Loucy (cell line): ENCODE results near the gene TLE2.
A peak's percentile ranks its signal among the peaks of the same experiment; 100 is the strongest.

Source experiments
- H2AFZ ChIP-seq: fragments of 200-600 bp; sonication (generic); 2 replicates; pipeline ENCODE4 v1.6.0; 2016; ENCODE audit warnings: antibody characterized with exemption, mild to moderate bottlenecking, low read length, moderate library complexity
- H3F3A ChIP-seq: fragments of 200-600 bp; 2 replicates; pipeline ENCODE4 v1.6.0; 2016; ENCODE audit warnings: antibody characterized with exemption, low read depth, mild to moderate bottlenecking
- H3K27me3 ChIP-seq: fragments of 200-600 bp; sonication (generic); 2 replicates; pipeline ENCODE4 v1.6.1; 2014; ENCODE audit warnings: low read length, mild to moderate bottlenecking; ENCODE audit not compliant: insufficient read depth, poor library complexity, severe bottlenecking
- H3K36me3 ChIP-seq: fragments of 200-600 bp; sonication (generic); 2 replicates; pipeline ENCODE4 v1.6.1; 2016; ENCODE audit warnings: low read length; ENCODE audit not compliant: insufficient read depth
- H3K4me1 ChIP-seq: fragments of 200-600 bp; sonication (generic); 2 replicates; pipeline ENCODE4 v1.5.1; 2014; ENCODE audit warnings: low read length, mild to moderate bottlenecking; ENCODE audit not compliant: insufficient read depth, poor library complexity, severe bottlenecking
- H3K4me2 ChIP-seq: fragments of 200-600 bp; sonication (generic); 2 replicates; pipeline ENCODE4 v1.6.0; 2014; ENCODE audit warnings: antibody characterized with exemption, low read length, low read depth, mild to moderate bottlenecking; ENCODE audit not compliant: poor library complexity, severe bottlenecking
- H3K4me3 ChIP-seq: fragments of 200-600 bp; sonication (generic); 2 replicates; pipeline ENCODE4 v1.5.1; 2014; ENCODE audit warnings: low read length, mild to moderate bottlenecking, mixed read lengths; ENCODE audit not compliant: poor library complexity, severe bottlenecking
- H3K79me2 ChIP-seq: fragments of 200-600 bp; sonication (generic); 2 replicates; pipeline ENCODE4 v1.6.1; 2014; ENCODE audit warnings: low read length; ENCODE audit not compliant: insufficient read depth
- H3K9ac ChIP-seq: fragments of 200-600 bp; sonication (generic); 2 replicates; pipeline ENCODE4 v1.6.0; 2014; ENCODE audit warnings: mild to moderate bottlenecking, low read depth, low read length, moderate library complexity; ENCODE audit not compliant: poor library complexity, severe bottlenecking
- H3K9me2 ChIP-seq: fragments of 200-600 bp; sonication (generic); replicated peaks from 2 replicates; pipeline ENCODE4 v1.6.1; 2016; ENCODE audit warnings: low read depth, low read length, mixed read lengths
- H3K9me3 ChIP-seq: fragments of 200-600 bp; sonication (generic); 2 replicates; pipeline ENCODE4 v1.6.1; 2014; ENCODE audit warnings: mild to moderate bottlenecking, antibody characterized with exemption, low read length, low read depth; ENCODE audit not compliant: insufficient read depth
- H4K20me1 ChIP-seq: fragments of 200-600 bp; sonication (generic); 2 replicates; pipeline ENCODE4 v1.6.0; 2014; ENCODE audit warnings: antibody characterized with exemption, low read length, mild to moderate bottlenecking; ENCODE audit not compliant: insufficient read depth, poor library complexity, severe bottlenecking
- CTCF ChIP-seq: fragments of 200-600 bp; sonication (generic); conservative IDR thresholded peaks from 2 replicates; pipeline ENCODE4 v1.5.1; 2014; ENCODE audit warnings: mild to moderate bottlenecking, antibody characterized with exemption, low read length
- EZH2phosphoT487 ChIP-seq: fragments of 200-600 bp; IDR thresholded peaks from 2 replicates; pipeline ENCODE4 v1.6.1; 2018; ENCODE audit warnings: antibody characterized with exemption, mild to moderate bottlenecking, moderate library complexity, borderline replicate concordance

The TLE2 gene

GRCh38 chr19:3035542-3036118, 6.5 kb upstream of the TLE2 start:
- no peaks in the 10 kb centered on the region for H3K79me2 ChIP-seq
- no peaks in the 10 kb centered on the region for H4K20me1 ChIP-seq
- peak overlapping the region; percentile 89 for H3K9ac ChIP-seq
- no peaks in the 10 kb centered on the region for H3F3A ChIP-seq
- H3K9me2 ChIP-seq: no peaks in the 10 kb centered on the region
- no peak for TF ChIP-seq CTCF
- no peak for TF ChIP-seq EZH2phosphoT487
- no peaks in the 10 kb centered on the region for H3K9me3 ChIP-seq
- peaks cover 16% of the 10 kb centered on the region for H3K4me1 ChIP-seq
- H3K4me3 ChIP-seq: peak overlapping the region; percentile 90
- H3K36me3 ChIP-seq: no peaks in the 10 kb centered on the region
- peak overlapping the region; percentile 95 for H2AFZ ChIP-seq
- H3K27me3 ChIP-seq: no peaks in the 10 kb centered on the region
- H3K4me2 ChIP-seq: peak overlapping the region; percentile 99

GRCh38 chr19:3034656-3035541, 5.8 kb upstream of the TLE2 start:
- peak overlapping the region; percentile 99 for H3K4me2 ChIP-seq
- H3K4me1 ChIP-seq: peaks cover 16% of the 10 kb centered on the region

GRCh38 chr19:3034406-3034655, 5.3 kb upstream of the TLE2 start:
- Histone ChIP-seq H3F3A (no peaks in the 10 kb centered on the region), H3K36me3 (no peaks in the 10 kb centered on the region), H4K20me1 (no peaks in the 10 kb centered on the region), H3K9me3 (no peaks in the 10 kb centered on the region), H3K9me2 (no peaks in the 10 kb centered on the region), H3K79me2 (no peaks in the 10 kb centered on the region), H3K4me3 (peak overlapping the region; percentile 90), H3K4me1 (peaks cover 19% of the 10 kb centered on the region), H3K4me2 (peak overlapping the region; percentile 99), H2AFZ (no peak overlapping the region), H3K27me3 (no peaks in the 10 kb centered on the region), H3K9ac (peak overlapping the region; percentile 89)
- TF ChIP-seq CTCF: no peak
- TF ChIP-seq EZH2phosphoT487: no peak

More at GRCh38 chr19:3034656-3035541, 5.8 kb upstream of the TLE2 start:
- peak overlapping the region; percentile 69 for H2AFZ ChIP-seq
- no peaks in the 10 kb centered on the region for H3K27me3 ChIP-seq
- peak overlapping the region; percentile 90 for H3K4me3 ChIP-seq
- no peaks in the 10 kb centered on the region for H3K79me2 ChIP-seq
- TF ChIP-seq EZH2phosphoT487: no peak
- peak overlapping the region; percentile 89 for H3K9ac ChIP-seq
- H3K36me3 ChIP-seq: no peaks in the 10 kb centered on the region
- no peaks in the 10 kb centered on the region for H3F3A ChIP-seq
- no peaks in the 10 kb centered on the region for H3K9me2 ChIP-seq
- H3K9me3 ChIP-seq: no peaks in the 10 kb centered on the region
- no peaks in the 10 kb centered on the region for H4K20me1 ChIP-seq
